GM10266 (cell line): ENCODE measurements around the gene MCEMP1.
"Not testable (repeated sequence)": the region's sequence is repeated elsewhere in the genome, so short reads cannot be mapped to it uniquely, and the experiment has no call there.

Experiments used
- DNase-seq: peaks from one replicate; pipeline ENCODE4 v3.0.0; 2012; ENCODE audit errors: extremely low spot score
- TF ChIP-seq, protein P1 (sequence below): IDR thresholded peaks from 2 replicates; pipeline ENCODE4 v1.5.1; 2012; ENCODE audit warnings: mild to moderate bottlenecking, low read depth; ENCODE audit not compliant: control insufficient read depth, insufficient read depth; ENCODE audit errors: missing control alignments

Gene MCEMP1

DNA sequence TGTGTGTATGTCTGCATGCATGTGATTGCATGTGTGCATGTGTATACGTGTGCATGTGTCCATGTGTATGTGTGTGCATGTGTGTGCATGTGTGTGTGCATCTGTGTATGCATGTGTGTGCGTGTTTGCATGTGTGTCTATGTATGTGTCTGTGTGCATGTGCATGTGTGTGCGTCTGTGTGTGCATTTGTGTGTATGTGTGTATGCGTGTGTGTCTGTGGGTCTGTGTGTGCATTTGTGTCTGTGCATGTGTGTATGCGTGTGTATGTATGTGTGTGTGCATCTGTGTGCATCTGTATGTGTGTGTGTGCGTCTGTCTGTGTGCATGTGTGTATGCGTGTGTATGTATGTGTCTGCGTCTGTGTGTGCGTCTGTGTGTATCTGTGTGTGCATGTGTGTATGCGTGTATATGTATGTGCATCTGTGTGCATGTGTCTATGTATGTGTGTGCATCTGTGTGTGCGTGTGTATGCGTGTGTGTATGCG is 37.0 kb upstream of the MCEMP1 start:
- TF ChIP-seq, protein P1, sequence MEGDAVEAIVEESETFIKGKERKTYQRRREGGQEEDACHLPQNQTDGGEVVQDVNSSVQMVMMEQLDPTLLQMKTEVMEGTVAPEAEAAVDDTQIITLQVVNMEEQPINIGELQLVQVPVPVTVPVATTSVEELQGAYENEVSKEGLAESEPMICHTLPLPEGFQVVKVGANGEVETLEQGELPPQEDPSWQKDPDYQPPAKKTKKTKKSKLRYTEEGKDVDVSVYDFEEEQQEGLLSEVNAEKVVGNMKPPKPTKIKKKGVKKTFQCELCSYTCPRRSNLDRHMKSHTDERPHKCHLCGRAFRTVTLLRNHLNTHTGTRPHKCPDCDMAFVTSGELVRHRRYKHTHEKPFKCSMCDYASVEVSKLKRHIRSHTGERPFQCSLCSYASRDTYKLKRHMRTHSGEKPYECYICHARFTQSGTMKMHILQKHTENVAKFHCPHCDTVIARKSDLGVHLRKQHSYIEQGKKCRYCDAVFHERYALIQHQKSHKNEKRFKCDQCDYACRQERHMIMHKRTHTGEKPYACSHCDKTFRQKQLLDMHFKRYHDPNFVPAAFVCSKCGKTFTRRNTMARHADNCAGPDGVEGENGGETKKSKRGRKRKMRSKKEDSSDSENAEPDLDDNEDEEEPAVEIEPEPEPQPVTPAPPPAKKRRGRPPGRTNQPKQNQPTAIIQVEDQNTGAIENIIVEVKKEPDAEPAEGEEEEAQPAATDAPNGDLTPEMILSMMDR, result no peak
- DNase-seq, result no peak

- DNase-seq, result no peak
- TF ChIP-seq, protein P1, result no peak
These were observed 36.1 kb upstream of the MCEMP1 start for GRCh38 chr19:7640803-7641202.

GRCh38 chr19:7641290-7642276 is 35.3 kb upstream of the MCEMP1 start:
- no peak for DNase-seq
- TF ChIP-seq, protein P1, result no peak

- TF ChIP-seq, protein P1, result no peak
- no peak for DNase-seq
These were observed 34.4 kb upstream of the MCEMP1 start for GRCh38 chr19:7642295-7643030.

DNA sequence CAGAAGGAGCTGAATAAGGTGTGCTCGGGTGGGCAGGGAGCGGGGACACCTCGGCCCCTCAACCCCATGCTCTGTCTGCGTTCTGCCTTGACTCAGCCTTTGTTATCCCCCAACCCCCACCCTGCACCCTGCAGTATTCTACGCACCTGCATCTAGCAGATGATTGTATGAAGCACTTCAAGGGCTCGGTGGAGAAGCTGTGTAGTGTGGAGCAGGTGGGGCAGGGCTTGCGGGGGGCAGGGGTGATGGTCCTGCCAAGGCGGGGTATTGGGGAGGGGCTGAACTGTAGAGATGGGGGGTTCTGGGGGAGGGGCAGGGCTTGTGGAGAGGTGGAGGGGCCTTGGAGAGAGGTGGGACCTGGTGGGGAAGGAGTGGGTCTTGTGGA is 33.9 kb upstream of the MCEMP1 start:
- TF ChIP-seq, protein P1, result no peak
- DNase-seq, result no peak

DNA sequence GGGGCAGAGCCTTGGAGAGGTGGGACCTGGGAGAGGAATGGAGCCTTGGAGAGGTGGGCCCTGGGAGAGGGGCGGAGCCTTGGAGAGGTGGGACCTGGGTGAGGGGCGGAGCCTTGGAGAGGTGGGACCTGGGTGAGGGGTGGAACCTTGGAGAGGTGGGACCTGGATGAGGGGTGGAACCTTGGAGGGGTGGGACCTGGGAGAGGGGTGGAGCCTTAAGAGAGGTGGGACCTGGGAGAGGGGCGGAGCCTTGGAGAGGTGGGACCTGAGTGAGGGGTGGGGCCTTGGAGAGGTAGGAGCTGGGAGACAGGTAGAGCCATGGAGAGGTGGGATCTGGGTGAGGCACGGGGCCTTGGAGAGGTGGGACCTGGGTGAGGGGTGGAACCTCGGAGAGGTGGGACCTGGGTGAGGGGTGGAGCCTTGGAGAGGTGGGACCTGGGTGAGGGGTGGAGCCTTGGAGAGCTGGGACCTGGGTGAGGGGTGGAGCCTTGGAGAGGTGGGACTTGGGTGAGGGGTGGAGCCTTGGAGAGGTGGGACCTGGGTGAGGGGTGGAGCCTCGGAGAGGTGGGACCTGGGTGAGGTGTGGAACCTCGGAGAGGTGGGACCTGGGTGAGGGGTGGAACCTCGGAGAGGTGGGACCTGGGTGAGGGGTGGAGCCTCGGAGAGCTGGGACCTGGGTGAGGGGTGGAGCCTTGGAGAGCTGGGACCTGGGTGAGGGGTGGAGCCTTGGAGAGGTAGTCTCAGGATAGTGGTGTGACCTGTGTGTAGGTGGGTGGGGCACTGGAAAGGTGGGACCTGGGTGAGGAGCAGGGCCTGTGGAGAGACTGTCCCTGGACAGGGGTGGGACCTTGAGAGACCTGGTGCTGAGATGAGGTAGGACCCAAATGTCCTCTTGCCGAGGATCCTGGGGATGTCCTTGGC is 33.0 kb upstream of the MCEMP1 start:
- not testable (repeated sequence) for DNase-seq

- TF ChIP-seq, protein P1, result no peak
- DNase-seq, result no peak
These were observed 32.4 kb upstream of the MCEMP1 start for GRCh38 chr19:7644550-7644877.
